SKM-1 (cell line): Measurements from ENCODE around the gene IFT57.

Experiments used
- DNase-seq: peaks from one replicate; lab custom pipeline; 2025; ENCODE audit not compliant: unreplicated experiment; lab: John Stamatoyannopoulos, UW

The IFT57 gene

GRCh38 chr3:108221393-108221792 is 831 bp downstream of the IFT57 start:
- no peak for DNase-seq

GRCh38 chr3:108219336-108219735 is 2.9 kb downstream of the IFT57 start:
- no peak for DNase-seq

- no peak for DNase-seq
Observed at GRCh38 chr3:108218811-108219210, 3.4 kb downstream of the IFT57 start.

GRCh38 chr3:108215871-108216270 is 6.4 kb downstream of the IFT57 start:
- DNase-seq, result no peak

GRCh38 chr3:108209579-108209978 is 12.6 kb downstream of the IFT57 start:
- DNase-seq, result no peak

- DNase-seq, result no peak
Observed at GRCh38 chr3:108208831-108209230, 13.4 kb downstream of the IFT57 start.

- DNase-seq, result no peak
Observed at GRCh38 chr3:108202834-108203233, 19.4 kb downstream of the IFT57 start.

- no peak for DNase-seq
Observed at GRCh38 chr3:108202080-108202479, 20.1 kb downstream of the IFT57 start.

GRCh38 chr3:108201258-108201657 is 21.0 kb downstream of the IFT57 start:
- DNase-seq, result no peak

- no peak for DNase-seq
Observed at GRCh38 chr3:108200578-108200977, 21.6 kb downstream of the IFT57 start.

- no peak for DNase-seq
Observed at GRCh38 chr3:108200024-108200423, 22.2 kb downstream of the IFT57 start.

- no peak for DNase-seq
Observed at GRCh38 chr3:108191394-108191793, 30.8 kb downstream of the IFT57 start.

GRCh38 chr3:108190346-108190745 is 31.9 kb downstream of the IFT57 start:
- DNase-seq, result no peak

- DNase-seq, result no peak
Observed at GRCh38 chr3:108189440-108189839, 32.8 kb downstream of the IFT57 start.

- no peak for DNase-seq
Observed at GRCh38 chr3:108185536-108185935, 36.7 kb downstream of the IFT57 start.

- no peak for DNase-seq
Observed at GRCh38 chr3:108184824-108185223, 37.4 kb downstream of the IFT57 start.

- no peak for DNase-seq
Observed at GRCh38 chr3:108183971-108184370, 38.3 kb downstream of the IFT57 start.

- no peak for DNase-seq
Observed at GRCh38 chr3:108183181-108183580, 39.0 kb downstream of the IFT57 start.

- no peak for DNase-seq
Observed at GRCh38 chr3:108182339-108182738, 39.9 kb downstream of the IFT57 start.

- DNase-seq, result no peak
Observed at GRCh38 chr3:108181172-108181571, 41.1 kb downstream of the IFT57 start.

- DNase-seq, result no peak
Observed at GRCh38 chr3:108180194-108180593, 42.0 kb downstream of the IFT57 start.

GRCh38 chr3:108178676-108179075 is 43.5 kb downstream of the IFT57 start:
- DNase-seq, result no peak

- DNase-seq, result no peak
Observed at GRCh38 chr3:108177536-108177935, 44.7 kb downstream of the IFT57 start.

GRCh38 chr3:108175352-108175751 is 46.9 kb downstream of the IFT57 start:
- no peak for DNase-seq
